Fibroblast of lung (primary cell): ENCODE results near the gene NKD1.

ENCODE experiments used
- EZH2 ChIP-seq: IDR thresholded peaks from 2 replicates; pipeline ENCODE4 v1.5.1; 2012; ENCODE audit warnings: low read length, control low read depth, mild to moderate bottlenecking; ENCODE audit errors: missing control alignments
- TF ChIP-seq, protein P1 (sequence below), 2 donors: IDR thresholded peaks in 1 of 2; conservative IDR thresholded peaks in 1 of 2; 1 replicate in 1 of 2; 2 replicates in 1 of 2; pipeline ENCODE4 v1.5.1; 2011 to 2012; ENCODE audit warnings: low read length in 2 of 2, control low read depth in 1 of 2, inconsistent platforms in 1 of 2, low read depth in 1 of 2, mild to moderate bottlenecking in 1 of 2

DNA sequence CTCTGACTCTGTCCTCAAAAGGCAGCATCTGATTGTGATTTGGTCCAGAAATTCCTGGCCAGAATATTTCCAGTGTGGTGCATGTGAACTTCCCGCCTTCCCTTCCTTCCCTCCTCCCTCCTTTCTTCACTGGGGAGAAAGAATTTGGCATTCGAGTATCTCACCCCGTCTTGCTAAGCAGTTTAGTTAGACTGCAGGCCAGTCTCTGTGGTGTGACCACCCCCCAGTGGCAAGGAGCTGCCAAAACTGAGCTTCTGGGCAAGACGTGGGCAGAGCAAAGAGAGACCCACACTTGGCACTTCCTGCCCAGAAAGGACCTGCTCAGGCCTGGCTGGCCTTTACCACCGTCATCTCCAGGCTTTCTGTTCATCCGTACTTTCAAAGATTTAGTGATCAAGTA lies 96.5 kb downstream of the NKD1 start:
- TF ChIP-seq EZH2, result no peak
- TF ChIP-seq, protein P1, sequence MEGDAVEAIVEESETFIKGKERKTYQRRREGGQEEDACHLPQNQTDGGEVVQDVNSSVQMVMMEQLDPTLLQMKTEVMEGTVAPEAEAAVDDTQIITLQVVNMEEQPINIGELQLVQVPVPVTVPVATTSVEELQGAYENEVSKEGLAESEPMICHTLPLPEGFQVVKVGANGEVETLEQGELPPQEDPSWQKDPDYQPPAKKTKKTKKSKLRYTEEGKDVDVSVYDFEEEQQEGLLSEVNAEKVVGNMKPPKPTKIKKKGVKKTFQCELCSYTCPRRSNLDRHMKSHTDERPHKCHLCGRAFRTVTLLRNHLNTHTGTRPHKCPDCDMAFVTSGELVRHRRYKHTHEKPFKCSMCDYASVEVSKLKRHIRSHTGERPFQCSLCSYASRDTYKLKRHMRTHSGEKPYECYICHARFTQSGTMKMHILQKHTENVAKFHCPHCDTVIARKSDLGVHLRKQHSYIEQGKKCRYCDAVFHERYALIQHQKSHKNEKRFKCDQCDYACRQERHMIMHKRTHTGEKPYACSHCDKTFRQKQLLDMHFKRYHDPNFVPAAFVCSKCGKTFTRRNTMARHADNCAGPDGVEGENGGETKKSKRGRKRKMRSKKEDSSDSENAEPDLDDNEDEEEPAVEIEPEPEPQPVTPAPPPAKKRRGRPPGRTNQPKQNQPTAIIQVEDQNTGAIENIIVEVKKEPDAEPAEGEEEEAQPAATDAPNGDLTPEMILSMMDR (conservative IDR thresholded peaks at IDR 0.05 in 1 of 2, IDR thresholded peaks at IDR 0.05 in 1 of 2; ENCODE audit: low read depth in 1 of 2, low read length in 2 of 2), result peak; percentile 36 to 37
